ENCODE measurements around the gene TMEM109.

DNA sequence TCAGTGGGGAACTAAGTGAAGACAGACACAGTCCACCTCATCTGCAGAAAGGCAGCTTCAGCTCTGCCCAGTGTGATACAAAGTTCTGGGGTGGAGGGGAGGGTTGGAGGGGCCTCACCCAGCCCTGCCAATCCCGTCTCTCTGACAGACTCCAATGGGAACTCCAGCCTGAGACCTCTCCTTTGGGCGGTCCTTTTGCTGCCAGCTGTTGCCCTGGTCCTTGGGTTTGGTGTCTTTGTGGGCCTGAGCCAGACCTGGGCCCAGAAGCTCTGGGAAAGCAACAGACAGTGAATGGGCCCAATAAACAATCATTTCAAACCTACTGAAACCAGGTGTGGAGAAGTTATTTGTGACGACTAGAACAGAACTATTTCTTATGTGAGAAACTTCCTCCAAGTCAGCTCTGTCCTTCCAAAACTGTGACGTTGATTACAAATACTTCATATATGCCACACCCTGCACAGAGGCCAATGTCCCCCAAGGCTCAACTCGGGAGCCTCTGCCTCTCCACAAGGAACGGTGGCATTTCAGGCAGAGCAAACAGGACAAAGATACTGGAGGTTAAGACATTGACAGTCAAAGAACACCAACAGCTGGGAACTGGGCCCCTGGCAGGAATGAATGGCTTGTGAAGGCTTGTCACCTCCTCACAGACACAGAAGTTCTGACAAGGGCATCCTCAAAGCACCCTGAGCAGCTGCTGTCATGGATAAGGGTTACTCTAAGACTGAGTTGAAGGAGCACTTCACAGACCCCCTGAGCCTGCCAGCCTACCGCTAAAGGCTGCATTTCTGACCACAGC lies 38.4 kb upstream of the TMEM109 start:
- TF ChIP-seq, protein P1, sequence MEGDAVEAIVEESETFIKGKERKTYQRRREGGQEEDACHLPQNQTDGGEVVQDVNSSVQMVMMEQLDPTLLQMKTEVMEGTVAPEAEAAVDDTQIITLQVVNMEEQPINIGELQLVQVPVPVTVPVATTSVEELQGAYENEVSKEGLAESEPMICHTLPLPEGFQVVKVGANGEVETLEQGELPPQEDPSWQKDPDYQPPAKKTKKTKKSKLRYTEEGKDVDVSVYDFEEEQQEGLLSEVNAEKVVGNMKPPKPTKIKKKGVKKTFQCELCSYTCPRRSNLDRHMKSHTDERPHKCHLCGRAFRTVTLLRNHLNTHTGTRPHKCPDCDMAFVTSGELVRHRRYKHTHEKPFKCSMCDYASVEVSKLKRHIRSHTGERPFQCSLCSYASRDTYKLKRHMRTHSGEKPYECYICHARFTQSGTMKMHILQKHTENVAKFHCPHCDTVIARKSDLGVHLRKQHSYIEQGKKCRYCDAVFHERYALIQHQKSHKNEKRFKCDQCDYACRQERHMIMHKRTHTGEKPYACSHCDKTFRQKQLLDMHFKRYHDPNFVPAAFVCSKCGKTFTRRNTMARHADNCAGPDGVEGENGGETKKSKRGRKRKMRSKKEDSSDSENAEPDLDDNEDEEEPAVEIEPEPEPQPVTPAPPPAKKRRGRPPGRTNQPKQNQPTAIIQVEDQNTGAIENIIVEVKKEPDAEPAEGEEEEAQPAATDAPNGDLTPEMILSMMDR (conservative IDR thresholded peaks at IDR 0.05; ENCODE audit: low read length): no peak
- no peak for TF ChIP-seq EZH2phosphoT487 (IDR thresholded peaks at IDR 0.05; ENCODE audit: borderline replicate concordance)
